Astrocyte (in vitro differentiated cells and primary cell): ENCODE measurements around the gene DDX31.

Source experiments
- EZH2 ChIP-seq: IDR thresholded peaks from 2 replicates; pipeline ENCODE4 v1.6.1; 2012; ENCODE audit warnings: mild to moderate bottlenecking, low read length, inconsistent platforms; ENCODE audit not compliant: insufficient read depth
- TF ChIP-seq, protein P1 (sequence below): IDR thresholded peaks from 2 replicates; pipeline ENCODE4 v1.5.1; 2011; ENCODE audit warnings: low read depth, mild to moderate bottlenecking, inconsistent platforms, low read length, moderate library complexity; ENCODE audit not compliant: insufficient read depth

DNA sequence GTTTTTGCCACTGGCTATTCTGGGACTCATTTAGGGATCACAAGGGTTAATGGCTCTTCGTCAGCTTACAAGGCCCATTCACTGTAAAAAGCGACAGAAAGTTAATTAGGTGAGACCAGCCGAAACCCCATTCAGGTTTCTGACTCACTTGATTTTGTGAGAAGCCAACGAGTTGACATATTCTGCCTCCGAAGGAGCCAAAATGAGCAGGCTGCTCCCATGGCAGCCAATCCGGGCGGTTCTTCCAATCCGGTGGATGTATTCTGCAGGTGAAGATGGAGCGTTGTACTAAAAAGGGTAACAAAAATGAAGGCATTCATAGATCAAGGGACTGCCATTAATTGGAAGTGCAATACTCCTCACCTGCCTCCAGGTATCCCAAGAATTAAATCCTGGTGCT is 39.7 kb downstream of the DDX31 start:
- TF ChIP-seq, protein P1, sequence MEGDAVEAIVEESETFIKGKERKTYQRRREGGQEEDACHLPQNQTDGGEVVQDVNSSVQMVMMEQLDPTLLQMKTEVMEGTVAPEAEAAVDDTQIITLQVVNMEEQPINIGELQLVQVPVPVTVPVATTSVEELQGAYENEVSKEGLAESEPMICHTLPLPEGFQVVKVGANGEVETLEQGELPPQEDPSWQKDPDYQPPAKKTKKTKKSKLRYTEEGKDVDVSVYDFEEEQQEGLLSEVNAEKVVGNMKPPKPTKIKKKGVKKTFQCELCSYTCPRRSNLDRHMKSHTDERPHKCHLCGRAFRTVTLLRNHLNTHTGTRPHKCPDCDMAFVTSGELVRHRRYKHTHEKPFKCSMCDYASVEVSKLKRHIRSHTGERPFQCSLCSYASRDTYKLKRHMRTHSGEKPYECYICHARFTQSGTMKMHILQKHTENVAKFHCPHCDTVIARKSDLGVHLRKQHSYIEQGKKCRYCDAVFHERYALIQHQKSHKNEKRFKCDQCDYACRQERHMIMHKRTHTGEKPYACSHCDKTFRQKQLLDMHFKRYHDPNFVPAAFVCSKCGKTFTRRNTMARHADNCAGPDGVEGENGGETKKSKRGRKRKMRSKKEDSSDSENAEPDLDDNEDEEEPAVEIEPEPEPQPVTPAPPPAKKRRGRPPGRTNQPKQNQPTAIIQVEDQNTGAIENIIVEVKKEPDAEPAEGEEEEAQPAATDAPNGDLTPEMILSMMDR: no peak
- no peak for TF ChIP-seq EZH2
